NT2/D1 (cell line): ENCODE results near the gene DOCK3.

Experiments
- DNase-seq: peaks from one replicate; pipeline ENCODE4 v3.0.0-alpha.2; 2011; ENCODE audit warnings: low read depth, low spot score
- H3K27me3 ChIP-seq: 2 replicates; pipeline ENCODE4 v1.6.0; 2011; ENCODE audit warnings: mild to moderate bottlenecking; ENCODE audit not compliant: insufficient read length, insufficient read depth
- H3K36me3 ChIP-seq: 2 replicates; pipeline ENCODE4 v1.6.1; 2011; ENCODE audit warnings: mild to moderate bottlenecking, low read length, mixed read lengths; ENCODE audit not compliant: insufficient read depth, insufficient read length
- H3K4me1 ChIP-seq: 2 replicates; pipeline ENCODE4 v1.5.1; 2011; ENCODE audit not compliant: insufficient read depth, insufficient read length
- H3K4me3 ChIP-seq: 2 replicates; pipeline ENCODE4 v1.5.1; 2011; ENCODE audit warnings: low read depth; ENCODE audit not compliant: insufficient read length
- H3K9ac ChIP-seq: 2 replicates; pipeline ENCODE4 v1.6.0; 2011; ENCODE audit warnings: low read depth; ENCODE audit not compliant: insufficient read length
- H3K9me3 ChIP-seq: 2 replicates; pipeline ENCODE4 v1.5.1; 2011; ENCODE audit warnings: mild to moderate bottlenecking, low read length; ENCODE audit not compliant: insufficient read depth
- SUZ12 ChIP-seq: IDR thresholded peaks from 2 replicates; pipeline ENCODE4 v1.6.1; 2011; ENCODE audit not compliant: insufficient read length, insufficient read depth; ENCODE audit errors: extremely low read depth
- YY1 ChIP-seq: IDR thresholded peaks from 2 replicates; pipeline ENCODE4 v1.6.1; 2011; ENCODE audit not compliant: insufficient read length, insufficient read depth
- ZNF274 ChIP-seq: IDR thresholded peaks from 2 replicates; pipeline ENCODE4 v1.6.1; 2011; ENCODE audit warnings: mild to moderate bottlenecking, low read depth, low read length

DOCK3 gene

DNA sequence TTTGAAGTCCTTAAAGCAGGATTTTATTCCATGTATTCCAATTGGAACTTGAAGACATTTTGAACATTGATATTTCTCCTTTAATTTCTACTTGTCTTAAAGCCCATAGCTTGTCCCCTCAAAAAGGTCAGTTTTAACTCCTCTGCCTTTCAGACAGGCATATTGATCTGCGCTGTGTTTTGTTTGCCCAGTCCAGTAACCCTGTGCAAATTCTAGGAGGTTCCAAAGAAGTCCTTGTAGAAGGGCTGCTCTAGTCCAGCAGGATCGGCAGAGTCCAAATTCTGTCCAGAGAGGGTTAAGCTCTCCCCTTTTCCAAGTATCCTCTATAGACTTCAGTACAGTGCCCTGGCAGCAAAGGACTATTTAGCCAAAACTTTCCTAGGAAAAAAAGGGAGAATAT is 604.7 kb downstream of the DOCK3 start:
- no peak for DNase-seq
- H3K36me3 ChIP-seq, result no peaks in the 10 kb centered on the region
- H3K4me3 ChIP-seq, result no peak overlapping the region
- H3K27me3 ChIP-seq, result no peaks in the 10 kb centered on the region
- no peaks in the 10 kb centered on the region for H3K4me1 ChIP-seq
- no peak overlapping the region for H3K9ac ChIP-seq
- TF ChIP-seq SUZ12, result no peak
- no peak for TF ChIP-seq ZNF274
- no peak for TF ChIP-seq YY1
- H3K9me3 ChIP-seq, result peaks cover 13% of the 10 kb centered on the region

DNA sequence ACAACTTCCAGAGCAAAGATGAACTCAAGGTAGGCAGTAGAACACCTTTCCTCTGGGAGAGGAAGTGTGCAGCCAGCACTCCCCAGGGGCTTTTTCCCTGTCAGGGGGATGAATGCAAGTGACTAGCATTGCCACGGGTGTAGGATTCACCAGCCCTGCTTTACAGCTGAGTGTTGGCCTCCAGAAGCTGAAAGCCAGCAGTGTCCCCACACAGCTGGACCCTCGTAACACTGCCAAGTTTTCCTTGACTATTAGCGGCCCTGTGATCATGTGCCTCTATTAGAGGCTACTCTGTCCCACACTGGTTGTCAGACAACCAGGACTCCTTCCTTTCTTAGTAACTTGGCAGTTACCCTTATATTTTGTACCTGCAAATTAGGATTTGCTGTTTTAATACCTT is 605.4 kb downstream of the DOCK3 start:
- no peaks in the 10 kb centered on the region for H3K36me3 ChIP-seq
- peaks cover 13% of the 10 kb centered on the region for H3K9me3 ChIP-seq
- H3K27me3 ChIP-seq, result no peaks in the 10 kb centered on the region
- H3K9ac ChIP-seq, result no peak overlapping the region
- TF ChIP-seq ZNF274, result no peak
- TF ChIP-seq YY1, result no peak
- H3K4me1 ChIP-seq, result no peaks in the 10 kb centered on the region
- H3K4me3 ChIP-seq, result no peak overlapping the region
- no peak for DNase-seq

DNA sequence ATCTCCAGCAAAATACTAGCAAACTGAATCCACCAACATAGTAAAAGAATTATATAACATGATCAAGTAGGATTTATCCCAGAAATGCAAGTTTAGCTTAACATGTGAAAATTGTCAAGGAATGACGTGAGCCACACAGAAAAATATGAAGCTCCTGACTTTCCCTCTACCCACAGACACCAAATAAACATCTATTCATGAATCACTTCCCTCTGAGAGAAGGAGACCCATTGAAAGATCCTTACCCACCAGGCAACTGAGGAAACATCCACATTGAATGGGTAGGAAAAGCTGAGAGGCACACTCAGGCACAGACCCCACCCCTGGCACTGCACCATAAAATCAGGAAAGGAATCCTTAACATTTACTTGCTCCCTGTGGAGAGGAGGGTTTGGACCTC is 608.2 kb downstream of the DOCK3 start:
- H3K36me3 ChIP-seq, result no peaks in the 10 kb centered on the region
- H3K9ac ChIP-seq, result no peak overlapping the region
- H3K4me1 ChIP-seq, result no peaks in the 10 kb centered on the region
- H3K27me3 ChIP-seq, result no peaks in the 10 kb centered on the region
- peaks cover 18% of the 10 kb centered on the region for H3K9me3 ChIP-seq
- DNase-seq, result no peak
- no peak overlapping the region for H3K4me3 ChIP-seq
- TF ChIP-seq SUZ12 (no peak), ZNF274 (no peak), YY1 (no peak)

DNA sequence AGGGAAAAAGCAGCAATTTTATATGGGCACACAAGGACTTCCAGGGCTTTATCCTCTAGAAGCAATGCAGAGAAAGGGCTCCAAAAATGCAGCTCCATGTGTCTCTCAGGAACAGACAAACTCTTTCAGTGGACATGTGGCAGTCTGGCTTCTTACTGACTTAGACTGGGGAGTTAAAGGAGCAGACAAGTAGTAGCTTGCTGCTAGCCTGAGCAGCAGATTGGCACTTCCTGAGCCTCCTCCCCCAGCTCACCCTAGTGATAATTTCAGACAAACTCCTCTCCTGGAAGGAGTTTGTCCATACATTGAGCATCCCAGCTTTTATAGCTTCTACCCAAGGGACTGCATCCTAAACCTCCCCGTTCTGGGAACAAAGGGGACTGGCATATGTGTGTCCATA is 608.7 kb downstream of the DOCK3 start:
- H3K4me3 ChIP-seq, result no peak overlapping the region
- no peaks in the 10 kb centered on the region for H3K27me3 ChIP-seq
- no peaks in the 10 kb centered on the region for H3K36me3 ChIP-seq
- H3K4me1 ChIP-seq, result no peaks in the 10 kb centered on the region
- no peak overlapping the region for H3K9ac ChIP-seq
- TF ChIP-seq SUZ12 (no peak), ZNF274 (no peak), YY1 (no peak)
- DNase-seq, result no peak
- H3K9me3 ChIP-seq, result peaks cover 18% of the 10 kb centered on the region

DNA sequence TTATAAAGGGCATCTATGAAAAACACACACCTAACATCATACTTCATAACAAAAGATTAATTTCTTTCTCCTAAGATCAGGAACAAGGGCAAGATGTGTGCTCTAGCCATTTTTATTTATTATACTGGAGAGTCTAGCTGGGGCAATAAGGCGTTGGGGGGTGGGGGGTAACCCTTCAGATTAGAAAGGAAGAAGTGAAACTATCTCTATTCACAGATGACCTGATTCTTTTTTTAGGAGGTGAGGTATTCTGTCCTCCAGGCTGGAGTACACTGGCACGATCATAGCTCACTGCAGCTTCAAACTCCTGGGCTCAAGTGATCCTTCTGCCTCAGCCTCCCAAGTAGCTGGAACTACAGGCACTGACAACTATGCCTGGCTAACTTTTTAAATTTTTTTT is 620.9 kb downstream of the DOCK3 start:
- no peak for TF ChIP-seq SUZ12
- no peak for TF ChIP-seq ZNF274
- TF ChIP-seq YY1, result no peak
- DNase-seq, result no peak
- Histone ChIP-seq H3K27me3 (no peaks in the 10 kb centered on the region), H3K9ac (no peak overlapping the region), H3K4me3 (no peak overlapping the region), H3K36me3 (no peaks in the 10 kb centered on the region), H3K4me1 (no peaks in the 10 kb centered on the region), H3K9me3 (0 out of 2 replicates have a peak, but pooled peaks cover 4% of the 10 kb centered on the region)

DNA sequence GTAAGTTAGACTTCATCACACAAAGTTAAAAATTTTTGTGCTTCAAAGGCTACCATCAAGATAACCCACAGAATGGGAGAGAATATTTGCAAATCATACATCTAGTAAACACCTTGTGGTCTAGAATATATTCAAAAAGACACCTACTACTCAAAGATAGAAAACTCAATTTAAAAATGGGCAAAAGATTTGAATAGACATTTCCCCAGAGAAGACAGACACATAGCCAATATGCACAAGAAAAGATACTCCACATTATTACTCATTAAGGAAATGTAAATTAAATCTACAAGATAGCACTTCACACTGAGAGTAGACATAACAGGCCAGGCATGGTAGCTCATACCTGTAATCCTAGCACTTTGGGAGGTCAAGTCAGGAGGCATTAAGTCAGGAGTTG is 622.6 kb downstream of the DOCK3 start:
- Histone ChIP-seq H3K36me3 (no peaks in the 10 kb centered on the region), H3K27me3 (no peaks in the 10 kb centered on the region), H3K4me3 (no peak overlapping the region), H3K4me1 (no peaks in the 10 kb centered on the region), H3K9ac (no peak overlapping the region), H3K9me3 (no peaks in the 10 kb centered on the region)
- TF ChIP-seq ZNF274 (no peak), YY1 (no peak), SUZ12 (no peak)
- DNase-seq, result no peak

DNA sequence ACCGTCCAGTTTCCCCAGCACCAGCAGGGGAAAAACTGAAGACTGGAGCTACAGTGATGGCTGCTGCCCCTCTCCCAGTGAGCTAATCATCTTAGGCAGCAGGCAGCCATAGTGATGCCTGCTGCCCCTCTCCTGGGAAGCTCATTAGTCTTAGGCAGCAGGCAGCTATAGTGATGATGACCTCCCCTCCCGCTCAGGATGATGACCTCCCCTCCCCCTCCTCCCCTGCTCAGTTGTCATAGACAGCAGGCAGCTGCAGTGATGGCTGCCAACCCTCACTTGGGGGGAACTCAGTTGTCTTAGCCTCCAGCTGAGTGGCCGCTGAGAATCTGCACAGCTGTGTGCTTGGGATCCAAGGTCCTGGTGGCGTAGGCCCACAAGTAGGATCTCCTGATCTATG is 629.5 kb downstream of the DOCK3 start:
- H3K36me3 ChIP-seq, result no peaks in the 10 kb centered on the region
- H3K9me3 ChIP-seq, result no peaks in the 10 kb centered on the region
- peak; percentile 18 for DNase-seq
- H3K4me1 ChIP-seq, result peaks cover 10% of the 10 kb centered on the region
- no peak overlapping the region for H3K9ac ChIP-seq
- no peak overlapping the region for H3K4me3 ChIP-seq
- TF ChIP-seq SUZ12 (no peak), ZNF274 (no peak), YY1 (no peak)
- no peaks in the 10 kb centered on the region for H3K27me3 ChIP-seq

DNA sequence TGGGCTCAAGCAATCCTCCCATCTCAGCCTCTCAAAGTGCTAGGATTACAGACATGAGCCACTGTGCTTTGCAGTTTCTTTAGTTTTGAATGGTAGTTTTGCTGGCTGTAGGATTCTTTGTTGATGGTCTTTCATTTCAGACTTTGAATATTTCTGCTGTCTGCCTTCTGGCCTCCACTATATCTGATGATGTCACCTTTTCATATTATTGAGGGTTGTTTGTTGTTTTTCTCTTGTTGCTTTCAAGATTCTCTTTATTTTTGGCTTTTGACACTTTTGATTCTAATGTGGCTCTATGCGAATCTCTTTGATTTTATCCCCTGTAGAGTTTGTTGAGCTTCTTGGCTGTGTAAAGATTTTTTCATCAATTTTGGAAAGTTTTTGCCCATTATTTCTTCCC is 631.4 kb downstream of the DOCK3 start:
- Histone ChIP-seq H3K9me3 (peaks cover 5% of the 10 kb centered on the region; the same call in 1 of the 2 replicates), H3K9ac (no peak overlapping the region), H3K27me3 (no peaks in the 10 kb centered on the region), H3K4me3 (no peak overlapping the region), H3K4me1 (peaks cover 10% of the 10 kb centered on the region), H3K36me3 (no peaks in the 10 kb centered on the region)
- DNase-seq, result no peak
- TF ChIP-seq SUZ12 (no peak), ZNF274 (no peak), YY1 (no peak)
